ENCODE data around the gene DESI1. TPM values are rescaled to one million over a fixed set of nuclear protein-coding genes. Genes with fewer than 3 reads are reported as not detected.
"Not testable (repeated sequence)": the region's sequence is repeated elsewhere in the genome, so short reads cannot be mapped to it uniquely, and the experiment has no call there.

DESI1 gene
- total RNA-seq, 1 donor, result 12.8 TPM

- Histone ChIP-seq H3K4me3 (ENCODE audit: low read length) (no peak overlapping the region), H3K27me3 (ENCODE audit: insufficient read depth, low read length) (no peaks in the 10 kb centered on the region), H3K9me3 (ENCODE audit: low read depth, low read length) (no peaks in the 10 kb centered on the region), H3K4me1 (ENCODE audit: insufficient read depth, low read length) (peaks cover 2% of the 10 kb centered on the region)
Observed at GRCh38 chr22:41612603-41613306, 8.1 kb downstream of the DESI1 start.

GRCh38 chr22:41608386-41608785 is 12.5 kb downstream of the DESI1 start:
- no peaks in the 10 kb centered on the region for H3K27me3 ChIP-seq (ENCODE audit: insufficient read depth, low read length)
- peaks cover 11% of the 10 kb centered on the region for H3K4me1 ChIP-seq (ENCODE audit: insufficient read depth, low read length)
- H3K9me3 ChIP-seq (ENCODE audit: low read depth, low read length), result no peaks in the 10 kb centered on the region
- H3K4me3 ChIP-seq (ENCODE audit: low read length), result no peak overlapping the region

GRCh38 chr22:41603873-41604332 is 16.9 kb downstream of the DESI1 start:
- Histone ChIP-seq H3K9me3 (ENCODE audit: low read depth, low read length) (no peaks in the 10 kb centered on the region), H3K27me3 (ENCODE audit: insufficient read depth, low read length) (no peaks in the 10 kb centered on the region), H3K4me1 (ENCODE audit: insufficient read depth, low read length) (peaks cover 16% of the 10 kb centered on the region), H3K4me3 (ENCODE audit: low read length) (no peak overlapping the region)

GRCh38 chr22:41600976-41601375 is 19.9 kb downstream of the DESI1 start:
- no peak overlapping the region for H3K4me3 ChIP-seq (ENCODE audit: low read length)
- no peaks in the 10 kb centered on the region for H3K27me3 ChIP-seq (ENCODE audit: insufficient read depth, low read length)
- peaks cover 16% of the 10 kb centered on the region for H3K4me1 ChIP-seq (ENCODE audit: insufficient read depth, low read length)
- no peaks in the 10 kb centered on the region for H3K9me3 ChIP-seq (ENCODE audit: low read depth, low read length)

GRCh38 chr22:41598891-41599635 is 21.8 kb downstream of the DESI1 start:
- H3K9me3 ChIP-seq (ENCODE audit: low read depth, low read length), result no peaks in the 10 kb centered on the region
- peaks cover 11% of the 10 kb centered on the region for H3K4me1 ChIP-seq (ENCODE audit: insufficient read depth, low read length)
- H3K4me3 ChIP-seq (ENCODE audit: low read length), result no peak overlapping the region
- no peaks in the 10 kb centered on the region for H3K27me3 ChIP-seq (ENCODE audit: insufficient read depth, low read length)

GRCh38 chr22:41598081-41598480 is 22.8 kb downstream of the DESI1 start:
- Histone ChIP-seq H3K9me3 (ENCODE audit: low read depth, low read length) (no peaks in the 10 kb centered on the region), H3K4me3 (ENCODE audit: low read length) (no peak overlapping the region), H3K27me3 (ENCODE audit: insufficient read depth, low read length) (no peaks in the 10 kb centered on the region), H3K4me1 (ENCODE audit: insufficient read depth, low read length) (peaks cover 2% of the 10 kb centered on the region)

- Histone ChIP-seq H3K4me3 (ENCODE audit: low read length) (no peak overlapping the region), H3K27me3 (ENCODE audit: insufficient read depth, low read length) (no peaks in the 10 kb centered on the region), H3K4me1 (ENCODE audit: insufficient read depth, low read length) (no peaks in the 10 kb centered on the region), H3K9me3 (ENCODE audit: low read depth, low read length) (no peaks in the 10 kb centered on the region)
Observed at GRCh38 chr22:41597635-41597953, 23.2 kb downstream of the DESI1 start.

- no peak overlapping the region for H3K4me3 ChIP-seq (ENCODE audit: low read length)
- no peaks in the 10 kb centered on the region for H3K9me3 ChIP-seq (ENCODE audit: low read depth, low read length)
- no peaks in the 10 kb centered on the region for H3K4me1 ChIP-seq (ENCODE audit: insufficient read depth, low read length)
- H3K27me3 ChIP-seq (ENCODE audit: insufficient read depth, low read length), result no peaks in the 10 kb centered on the region
Observed at GRCh38 chr22:41596776-41597634, 23.8 kb downstream of the DESI1 start.

GRCh38 chr22:41595703-41596102 is 25.1 kb downstream of the DESI1 start:
- Histone ChIP-seq H3K27me3 (ENCODE audit: insufficient read depth, low read length) (no peaks in the 10 kb centered on the region), H3K9me3 (ENCODE audit: low read depth, low read length) (no peaks in the 10 kb centered on the region), H3K4me3 (ENCODE audit: low read length) (no peak overlapping the region), H3K4me1 (ENCODE audit: insufficient read depth, low read length) (peaks cover under 1% of the 10 kb centered on the region)

- H3K4me1 ChIP-seq (ENCODE audit: insufficient read depth, low read length), result peaks cover 17% of the 10 kb centered on the region
- not testable (repeated sequence) for H3K9me3 ChIP-seq (ENCODE audit: low read depth, low read length); H3K4me3 ChIP-seq (ENCODE audit: low read length); H3K27me3 ChIP-seq (ENCODE audit: insufficient read depth, low read length)
Observed at GRCh38 chr22:41593336-41593960, 27.4 kb downstream of the DESI1 start.

GRCh38 chr22:41589391-41590241 is 31.2 kb downstream of the DESI1 start, which contains the start of gene PMM1:
Gene PMM1, minus strand, starts transcription at chr22:41589840. Its CDS starts 35 bp downstream, at chr22:41589805.
- Histone ChIP-seq H3K9me3 (ENCODE audit: low read depth, low read length) (no peaks in the 10 kb centered on the region), H3K4me1 (ENCODE audit: insufficient read depth, low read length) (peaks cover 20% of the 10 kb centered on the region), H3K27me3 (ENCODE audit: insufficient read depth, low read length) (no peaks in the 10 kb centered on the region), H3K4me3 (ENCODE audit: low read length) (peak within 1 kb of the TSS; percentile 67)

GRCh38 chr22:41587347-41587723 is 33.5 kb downstream of the DESI1 start:
- Histone ChIP-seq H3K9me3 (ENCODE audit: low read depth, low read length) (no peaks in the 10 kb centered on the region), H3K4me1 (ENCODE audit: insufficient read depth, low read length) (peaks cover 20% of the 10 kb centered on the region), H3K27me3 (ENCODE audit: insufficient read depth, low read length) (no peaks in the 10 kb centered on the region), H3K4me3 (ENCODE audit: low read length) (no peak overlapping the region)

- no peak overlapping the region for H3K4me3 ChIP-seq (ENCODE audit: low read length)
- H3K4me1 ChIP-seq (ENCODE audit: insufficient read depth, low read length), result peaks cover 20% of the 10 kb centered on the region
- no peaks in the 10 kb centered on the region for H3K27me3 ChIP-seq (ENCODE audit: insufficient read depth, low read length)
- H3K9me3 ChIP-seq (ENCODE audit: low read depth, low read length), result no peaks in the 10 kb centered on the region
Observed at GRCh38 chr22:41585898-41586297, 34.9 kb downstream of the DESI1 start.

GRCh38 chr22:41584881-41585280 is 36.0 kb downstream of the DESI1 start:
- H3K4me3 ChIP-seq (ENCODE audit: low read length), result no peak overlapping the region
- no peaks in the 10 kb centered on the region for H3K27me3 ChIP-seq (ENCODE audit: insufficient read depth, low read length)
- no peaks in the 10 kb centered on the region for H3K9me3 ChIP-seq (ENCODE audit: low read depth, low read length)
- H3K4me1 ChIP-seq (ENCODE audit: insufficient read depth, low read length), result peaks cover 12% of the 10 kb centered on the region

All from mononuclear cell (primary cell).